Epithelial cell of proximal tubule (primary cell): ENCODE measurements around the gene GPX7. TPM values are rescaled to one million over a fixed set of nuclear protein-coding genes. Genes with fewer than 3 reads are reported as not detected.

Source experiments
- DNase-seq: peaks from one replicate; pipeline ENCODE4 v3.0.0-alpha.2; 2011; ENCODE audit warnings: low read depth
- H3K4me3 ChIP-seq: 2 replicates; pipeline ENCODE4 v1.5.1; 2011; ENCODE audit warnings: low read depth, mild to moderate bottlenecking, low read length
- CTCF ChIP-seq: conservative IDR thresholded peaks from 2 replicates; pipeline ENCODE4 v1.5.1; 2012; ENCODE audit warnings: low read depth, mild to moderate bottlenecking, low read length
- total RNA-seq: library from RNA; depleted of rRNA; stranded (reverse); fragments of >200 nt; gene quantifications from 2 replicates; pipeline ENCODE4 v1.2.3, GENCODE V29; 2015

The GPX7 gene
- total RNA-seq, 1 donor from 2014 or later, result 35.1 TPM

DNA sequence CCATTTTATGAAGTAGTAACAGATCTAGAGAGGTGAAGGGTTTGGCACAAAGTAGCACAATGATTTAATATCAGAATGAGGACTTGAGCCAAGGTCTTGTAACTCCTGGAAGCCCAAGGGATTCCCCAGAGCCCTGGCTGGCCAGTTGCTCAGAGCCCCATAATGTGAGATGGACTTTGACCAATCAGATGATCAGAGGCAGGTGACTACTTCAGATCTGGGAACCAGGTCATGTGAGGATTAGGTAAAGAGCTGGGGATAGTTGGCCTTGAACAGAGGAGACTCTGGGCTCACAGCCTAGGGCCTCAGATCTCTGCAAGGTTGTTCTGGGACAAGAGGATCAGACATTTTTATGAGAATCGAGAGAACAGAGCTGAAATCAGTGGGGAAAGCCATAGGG, 49.7 kb downstream of the GPX7 start:
- no peak for TF ChIP-seq CTCF
- peak; percentile 80 for DNase-seq
- H3K4me3 ChIP-seq, result no peak overlapping the region

DNA sequence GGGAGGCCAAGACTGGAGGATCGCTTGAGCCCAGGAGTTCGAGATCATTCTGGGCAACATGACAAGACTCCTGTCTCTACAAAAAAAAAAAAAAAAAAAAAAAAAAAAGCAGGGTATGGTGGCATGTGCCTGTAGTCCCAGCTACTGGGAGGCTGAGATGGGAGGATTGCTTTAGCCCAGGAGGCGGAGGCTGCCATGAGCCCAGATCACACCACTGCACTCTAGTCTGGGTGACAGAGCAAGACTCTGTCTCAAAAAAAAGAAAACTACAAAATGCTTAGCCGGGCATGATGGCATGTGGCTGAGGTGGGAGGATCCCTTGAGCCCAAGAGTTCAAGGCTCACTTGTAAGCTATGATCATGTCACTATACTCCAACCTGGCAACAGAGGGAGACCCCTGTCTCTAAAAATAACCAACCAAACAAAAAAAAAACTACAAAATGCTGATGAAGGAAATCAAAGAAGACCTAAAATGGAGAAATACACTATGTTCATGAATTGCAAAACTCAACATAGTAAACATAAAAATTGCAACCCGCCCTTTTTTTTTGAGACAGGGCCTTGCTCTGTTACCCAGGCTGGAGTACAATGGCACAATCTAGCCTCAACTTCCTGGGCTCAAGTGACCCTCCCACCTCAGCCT, 51.2 kb downstream of the GPX7 start:
- TF ChIP-seq CTCF, result no peak
- no peak for DNase-seq
- no peak overlapping the region for H3K4me3 ChIP-seq

- TF ChIP-seq CTCF, result no peak
- H3K4me3 ChIP-seq, result no peak overlapping the region
- no peak for DNase-seq
Observed at GRCh38 chr1:52654063-52654462, 51.9 kb downstream of the GPX7 start.

DNA sequence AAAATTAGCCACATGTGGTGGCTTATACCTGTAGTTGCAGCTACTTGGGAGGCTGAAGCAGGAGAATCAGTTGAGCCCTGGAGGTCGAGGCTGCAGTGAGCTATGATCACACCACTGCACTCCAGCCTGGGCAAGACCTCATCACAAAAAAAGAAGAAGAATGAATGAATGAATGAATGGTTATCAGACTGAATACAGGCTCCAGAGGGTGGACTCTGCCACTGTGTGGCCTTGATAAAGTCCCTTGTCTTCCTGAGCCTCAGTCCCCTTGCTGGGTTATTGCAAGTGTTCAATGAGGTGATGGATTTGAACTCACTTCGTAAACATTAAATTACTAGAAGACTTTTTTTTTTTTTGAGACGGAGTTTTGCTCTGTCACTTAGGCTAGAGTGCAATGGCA, 55.5 kb downstream of the GPX7 start:
- DNase-seq, result no peak
- TF ChIP-seq CTCF, result no peak
- no peak overlapping the region for H3K4me3 ChIP-seq

Other genes starting within 250 kb of the GPX7 start
- gene CC2D1B, start 236.2 kb upstream of the GPX7 start, total RNA-seq, result 32.5 and 33.9 TPM in 2 replicates
- gene ORC1, start 197.9 kb upstream of the GPX7 start, total RNA-seq, result 13.0 and 30.1 TPM in 2 replicates
- 14.0 and 16.3 TPM in 2 replicates for gene PRPF38A, start 197.8 kb upstream of the GPX7 start, total RNA-seq
- gene TUT4, start 49.3 kb upstream of the GPX7 start, total RNA-seq, result 17.5 and 18.7 TPM in 2 replicates
- 0.17 TPM in 1 of 2 replicates, not detected in the other for gene SHISAL2A, start 30.8 kb downstream of the GPX7 start, total RNA-seq
- 11.7 and 14.8 TPM in 2 replicates for gene COA7, start 96.0 kb downstream of the GPX7 start, total RNA-seq
- 17.9 and 21.8 TPM in 2 replicates for gene ZYG11B, start 124.1 kb downstream of the GPX7 start, total RNA-seq
- gene ZYG11A, start 240.4 kb downstream of the GPX7 start, total RNA-seq, result 0.86 and 3.3 TPM in 2 replicates